ENCODE data around the gene TLR7.

TLR7 gene

GRCh38 chrX:12866451-12867377, at the start of gene TLR7:
TSS of gene TLR7 (plus strand) at chrX:12867072. CDS start at chrX:12867579, 507 bp downstream.
- DNase-seq (ENCODE audit: low spot score), result no peak

- no peak for DNase-seq (ENCODE audit: low spot score)
Observed at GRCh38 chrX:12817528-12817927, 49.3 kb upstream of the TLR7 start.

DNA sequence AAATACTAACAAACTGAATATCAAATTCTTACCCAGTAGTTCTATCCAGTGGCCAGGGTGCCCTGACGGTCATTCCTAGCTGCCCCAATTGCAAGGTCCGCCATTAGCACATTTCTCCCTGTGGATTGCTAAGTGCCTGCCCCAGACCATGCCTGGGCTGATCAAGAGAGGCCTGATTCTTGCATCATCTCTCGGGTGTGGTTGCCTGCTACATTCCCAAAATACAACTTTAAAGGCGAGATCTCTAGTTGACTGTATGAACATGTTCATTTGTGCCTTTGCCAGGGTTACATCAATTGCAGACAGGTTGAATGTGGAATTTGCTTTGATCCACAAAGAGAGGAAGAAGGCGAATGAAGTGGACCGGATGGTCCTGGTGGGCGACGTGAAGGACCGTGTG, 47.6 kb upstream of the TLR7 start:
- DNase-seq (ENCODE audit: low spot score), result no peak

GRCh38 chrX:12820737-12821136, 46.1 kb upstream of the TLR7 start:
- no peak for DNase-seq (ENCODE audit: low spot score)

DNA sequence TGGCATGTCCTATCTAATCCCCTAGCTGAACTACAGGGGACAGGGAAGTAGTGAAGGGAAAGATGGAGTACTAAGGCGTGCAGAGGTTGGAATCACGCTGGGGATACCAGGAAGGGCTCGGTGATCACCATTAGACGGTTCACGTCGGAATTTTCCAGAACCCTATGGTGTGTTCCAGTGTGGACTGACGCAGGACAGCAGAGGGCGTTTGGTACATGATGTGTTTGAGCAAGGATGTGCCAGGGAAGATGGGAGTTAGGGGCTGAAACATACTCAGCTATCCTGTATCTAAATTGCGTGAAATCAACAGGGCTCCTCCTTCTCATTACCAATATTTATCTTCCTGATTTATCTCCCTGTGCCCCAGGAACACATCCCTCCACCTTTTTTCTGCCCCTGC, 41.9 kb upstream of the TLR7 start:
- DNase-seq (ENCODE audit: low spot score), result no peak

DNA sequence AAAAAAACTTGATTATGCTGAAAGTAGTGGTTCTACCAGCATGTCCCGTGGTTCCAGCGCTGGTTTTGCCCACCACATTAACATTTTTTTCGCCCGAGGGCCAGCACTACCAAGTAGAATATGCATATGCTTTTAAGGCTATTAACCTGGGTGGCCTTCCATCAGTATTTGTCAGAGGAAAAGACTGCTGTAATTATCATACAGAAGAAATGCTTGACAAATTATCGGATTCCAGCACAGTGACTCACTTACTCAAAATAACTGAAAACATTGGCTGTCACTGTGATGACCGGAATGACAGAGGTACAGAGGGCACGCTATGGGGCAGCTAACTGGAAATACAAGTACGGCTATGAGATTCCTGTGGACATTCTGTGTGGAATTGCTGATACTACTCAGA, 41.1 kb upstream of the TLR7 start:
- DNase-seq (ENCODE audit: low spot score), result no peak

DNA sequence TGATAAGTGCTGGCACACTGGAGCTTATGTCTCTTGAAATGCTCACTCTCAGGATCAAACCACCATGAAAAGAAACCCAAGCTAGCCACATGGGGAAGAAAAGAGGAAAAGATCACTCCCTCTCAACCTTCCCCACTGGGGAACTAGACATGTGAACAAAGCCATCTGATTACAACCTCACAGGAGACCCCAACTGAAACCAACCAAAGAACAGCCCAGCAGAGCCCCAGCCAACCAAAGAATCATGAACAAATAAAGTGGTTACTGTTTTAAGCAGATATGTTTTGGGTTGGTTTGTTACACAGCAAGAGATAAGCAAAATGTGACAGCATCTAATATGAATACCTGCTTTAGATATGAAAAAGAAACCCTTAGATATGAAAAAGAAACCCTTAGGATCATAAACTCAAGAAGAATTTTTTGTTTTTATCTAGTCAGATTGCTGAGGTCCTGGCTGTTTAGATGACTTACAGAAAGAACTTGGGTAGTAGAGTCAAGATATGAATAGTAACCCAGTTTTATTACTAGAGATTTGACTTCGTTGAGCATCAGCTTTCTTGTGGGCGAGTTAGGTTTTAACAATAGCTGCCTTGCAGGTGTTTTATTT, 23.7 kb upstream of the TLR7 start:
- no peak for DNase-seq (ENCODE audit: low spot score)

- no peak for DNase-seq (ENCODE audit: low spot score)
Observed at GRCh38 chrX:12843668-12844279, 23.1 kb upstream of the TLR7 start.

- no peak for DNase-seq (ENCODE audit: low spot score)
Observed at GRCh38 chrX:12844319-12844718, 22.6 kb upstream of the TLR7 start.

- DNase-seq (ENCODE audit: low spot score), result no peak
Observed at GRCh38 chrX:12865359-12865758, 1.5 kb upstream of the TLR7 start.

DNA sequence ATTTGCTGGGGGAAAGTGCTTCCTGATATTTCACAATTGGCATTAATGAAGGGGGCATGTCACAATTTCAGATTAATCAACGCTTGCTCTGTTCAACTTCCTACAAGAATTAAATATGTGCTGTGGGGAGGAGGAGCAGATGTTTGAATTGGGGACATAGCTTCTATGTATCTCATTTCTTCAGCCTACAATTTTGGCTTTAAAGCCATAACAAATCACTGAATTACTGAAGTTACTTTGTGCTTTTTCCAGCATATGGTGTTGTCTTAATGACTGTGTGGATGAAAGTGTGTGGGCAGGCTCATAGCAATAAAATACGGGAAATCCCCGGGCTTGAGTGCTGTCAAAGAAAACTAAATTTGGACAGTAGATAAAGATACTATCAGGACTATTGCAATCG, 813 bp downstream of the TLR7 start:
- DNase-seq (ENCODE audit: low spot score), result no peak

- DNase-seq (ENCODE audit: low spot score), result no peak
Observed at GRCh38 chrX:12868747-12869146, 1.9 kb downstream of the TLR7 start.

DNA sequence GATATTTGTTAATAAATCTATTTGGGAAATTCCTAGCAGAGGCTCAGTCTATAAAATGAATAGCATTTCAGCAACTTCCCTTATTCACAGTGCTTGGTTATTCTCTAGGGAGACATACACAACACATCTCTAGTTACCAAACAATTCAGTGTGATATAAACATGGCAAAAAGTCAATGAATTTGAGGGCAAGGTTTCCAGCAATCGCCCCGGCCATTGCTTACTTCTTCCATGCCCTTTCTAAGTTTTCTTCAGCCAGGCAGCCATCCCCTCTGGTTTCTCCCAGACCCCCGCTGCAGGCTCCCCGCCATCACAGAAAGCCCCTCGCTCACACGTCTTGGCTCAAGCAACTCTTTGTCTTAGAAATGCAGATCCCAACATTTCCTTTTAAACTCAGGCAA, 4.4 kb downstream of the TLR7 start:
- no peak for DNase-seq (ENCODE audit: low spot score)

DNA sequence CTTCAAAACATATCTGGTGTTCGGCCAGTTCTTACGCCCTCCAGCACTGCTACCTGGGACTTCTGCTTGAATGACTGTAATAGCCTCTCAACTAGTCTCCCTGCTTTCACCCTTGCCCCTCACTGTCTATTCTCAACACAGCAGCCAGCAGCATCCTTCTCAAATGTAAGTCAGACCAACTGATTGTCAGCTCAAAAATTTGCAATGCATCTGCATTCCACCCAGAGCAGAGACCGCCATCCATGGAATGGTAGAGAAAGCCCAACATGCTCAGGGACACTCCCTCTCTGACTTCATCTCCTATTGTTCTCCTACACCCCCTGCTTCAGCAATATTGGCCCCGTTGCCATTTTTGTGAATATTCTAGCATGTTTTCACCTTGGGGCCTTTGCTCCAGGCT, 5.9 kb downstream of the TLR7 start:
- DNase-seq (ENCODE audit: low spot score), result no peak

GRCh38 chrX:12874581-12874980, 7.7 kb downstream of the TLR7 start:
- DNase-seq (ENCODE audit: low spot score), result no peak

DNA sequence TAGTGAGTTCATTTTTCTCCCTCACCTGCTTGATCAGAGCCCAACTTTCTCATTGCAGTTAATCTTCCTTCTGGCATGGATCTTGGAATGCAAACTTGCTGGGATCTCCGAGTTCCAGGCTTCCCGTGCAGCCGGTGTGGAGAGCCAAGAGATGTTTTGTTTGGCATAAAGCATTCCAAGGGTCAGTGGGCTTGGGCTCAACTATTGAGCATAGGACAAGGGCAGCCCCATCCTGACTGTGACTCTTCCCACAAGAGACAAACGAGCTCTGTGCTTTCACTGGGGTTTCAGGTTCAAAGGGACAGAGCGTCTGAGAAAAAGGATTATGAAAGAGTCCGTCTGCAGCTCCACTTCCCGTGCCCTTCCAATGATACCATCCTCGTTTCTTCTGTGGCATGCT, 10.5 kb downstream of the TLR7 start:
- no peak for DNase-seq (ENCODE audit: low spot score)

- no peak for DNase-seq (ENCODE audit: low spot score)
Observed at GRCh38 chrX:12878536-12878935, 11.7 kb downstream of the TLR7 start.

DNA sequence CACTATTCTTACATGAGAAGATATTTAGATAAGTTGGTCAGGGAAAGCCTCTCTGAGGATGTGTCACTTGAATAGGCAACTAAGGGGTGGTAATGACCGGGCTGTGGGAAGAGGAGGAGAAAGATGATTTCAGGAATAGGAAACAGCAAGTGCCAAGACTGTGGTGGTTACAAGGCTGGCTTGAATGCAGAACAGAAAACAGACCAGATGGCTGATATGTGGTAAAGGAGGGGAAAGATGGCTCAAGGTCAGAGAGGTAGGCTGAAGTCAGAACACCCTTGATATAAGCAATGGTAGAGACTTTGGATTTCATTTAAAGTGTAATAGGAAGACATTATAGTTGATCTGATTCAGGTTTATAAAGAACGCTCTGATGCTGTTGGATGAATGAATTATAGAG, 15.0 kb downstream of the TLR7 start:
- no peak for DNase-seq (ENCODE audit: low spot score)

DNA sequence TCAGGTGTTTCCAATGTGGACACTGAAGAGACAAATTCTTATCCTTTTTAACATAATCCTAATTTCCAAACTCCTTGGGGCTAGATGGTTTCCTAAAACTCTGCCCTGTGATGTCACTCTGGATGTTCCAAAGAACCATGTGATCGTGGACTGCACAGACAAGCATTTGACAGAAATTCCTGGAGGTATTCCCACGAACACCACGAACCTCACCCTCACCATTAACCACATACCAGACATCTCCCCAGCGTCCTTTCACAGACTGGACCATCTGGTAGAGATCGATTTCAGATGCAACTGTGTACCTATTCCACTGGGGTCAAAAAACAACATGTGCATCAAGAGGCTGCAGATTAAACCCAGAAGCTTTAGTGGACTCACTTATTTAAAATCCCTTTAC, 18.6 kb downstream of the TLR7 start:
- DNase-seq (ENCODE audit: low spot score), result no peak

DNA sequence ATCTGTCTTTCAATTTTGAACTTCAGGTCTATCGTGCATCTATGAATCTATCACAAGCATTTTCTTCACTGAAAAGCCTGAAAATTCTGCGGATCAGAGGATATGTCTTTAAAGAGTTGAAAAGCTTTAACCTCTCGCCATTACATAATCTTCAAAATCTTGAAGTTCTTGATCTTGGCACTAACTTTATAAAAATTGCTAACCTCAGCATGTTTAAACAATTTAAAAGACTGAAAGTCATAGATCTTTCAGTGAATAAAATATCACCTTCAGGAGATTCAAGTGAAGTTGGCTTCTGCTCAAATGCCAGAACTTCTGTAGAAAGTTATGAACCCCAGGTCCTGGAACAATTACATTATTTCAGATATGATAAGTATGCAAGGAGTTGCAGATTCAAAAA, 19.7 kb downstream of the TLR7 start:
- DNase-seq (ENCODE audit: low spot score), result no peak

DNA sequence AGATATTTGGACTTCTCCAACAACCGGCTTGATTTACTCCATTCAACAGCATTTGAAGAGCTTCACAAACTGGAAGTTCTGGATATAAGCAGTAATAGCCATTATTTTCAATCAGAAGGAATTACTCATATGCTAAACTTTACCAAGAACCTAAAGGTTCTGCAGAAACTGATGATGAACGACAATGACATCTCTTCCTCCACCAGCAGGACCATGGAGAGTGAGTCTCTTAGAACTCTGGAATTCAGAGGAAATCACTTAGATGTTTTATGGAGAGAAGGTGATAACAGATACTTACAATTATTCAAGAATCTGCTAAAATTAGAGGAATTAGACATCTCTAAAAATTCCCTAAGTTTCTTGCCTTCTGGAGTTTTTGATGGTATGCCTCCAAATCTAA, 20.3 kb downstream of the TLR7 start:
- DNase-seq (ENCODE audit: low spot score), result no peak

DNA sequence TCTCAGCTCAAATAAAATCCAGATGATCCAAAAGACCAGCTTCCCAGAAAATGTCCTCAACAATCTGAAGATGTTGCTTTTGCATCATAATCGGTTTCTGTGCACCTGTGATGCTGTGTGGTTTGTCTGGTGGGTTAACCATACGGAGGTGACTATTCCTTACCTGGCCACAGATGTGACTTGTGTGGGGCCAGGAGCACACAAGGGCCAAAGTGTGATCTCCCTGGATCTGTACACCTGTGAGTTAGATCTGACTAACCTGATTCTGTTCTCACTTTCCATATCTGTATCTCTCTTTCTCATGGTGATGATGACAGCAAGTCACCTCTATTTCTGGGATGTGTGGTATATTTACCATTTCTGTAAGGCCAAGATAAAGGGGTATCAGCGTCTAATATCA, 20.9 kb downstream of the TLR7 start:
- no peak for DNase-seq (ENCODE audit: low spot score)

- no peak for DNase-seq (ENCODE audit: low spot score)
Observed at GRCh38 chrX:12890467-12890866, 23.6 kb downstream of the TLR7 start.

All from hematopoietic multipotent progenitor cell treated with erythropoietin and hydrocortisone succinate and interleukin-3 and kit ligand, for 17 days (in vitro differentiated cells).